ENCODE results near the gene EFCAB11.

Gene EFCAB11, protein sequence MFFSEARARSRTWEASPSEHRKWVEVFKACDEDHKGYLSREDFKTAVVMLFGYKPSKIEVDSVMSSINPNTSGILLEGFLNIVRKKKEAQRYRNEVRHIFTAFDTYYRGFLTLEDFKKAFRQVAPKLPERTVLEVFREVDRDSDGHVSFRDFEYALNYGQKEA

GRCh38 chr14:89954070-89955021 is at the start of gene EFCAB11:
Gene EFCAB11 (minus strand): TSS chr14:89954730. CDS start chr14:89954660, 70 bp downstream.
- TF ChIP-seq, protein P1, sequence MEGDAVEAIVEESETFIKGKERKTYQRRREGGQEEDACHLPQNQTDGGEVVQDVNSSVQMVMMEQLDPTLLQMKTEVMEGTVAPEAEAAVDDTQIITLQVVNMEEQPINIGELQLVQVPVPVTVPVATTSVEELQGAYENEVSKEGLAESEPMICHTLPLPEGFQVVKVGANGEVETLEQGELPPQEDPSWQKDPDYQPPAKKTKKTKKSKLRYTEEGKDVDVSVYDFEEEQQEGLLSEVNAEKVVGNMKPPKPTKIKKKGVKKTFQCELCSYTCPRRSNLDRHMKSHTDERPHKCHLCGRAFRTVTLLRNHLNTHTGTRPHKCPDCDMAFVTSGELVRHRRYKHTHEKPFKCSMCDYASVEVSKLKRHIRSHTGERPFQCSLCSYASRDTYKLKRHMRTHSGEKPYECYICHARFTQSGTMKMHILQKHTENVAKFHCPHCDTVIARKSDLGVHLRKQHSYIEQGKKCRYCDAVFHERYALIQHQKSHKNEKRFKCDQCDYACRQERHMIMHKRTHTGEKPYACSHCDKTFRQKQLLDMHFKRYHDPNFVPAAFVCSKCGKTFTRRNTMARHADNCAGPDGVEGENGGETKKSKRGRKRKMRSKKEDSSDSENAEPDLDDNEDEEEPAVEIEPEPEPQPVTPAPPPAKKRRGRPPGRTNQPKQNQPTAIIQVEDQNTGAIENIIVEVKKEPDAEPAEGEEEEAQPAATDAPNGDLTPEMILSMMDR (IDR thresholded peaks at IDR 0.05; ENCODE audit: low read depth, low read length) = no peak
- H3K4me3 ChIP-seq (ENCODE audit: low read depth, low read length) = peak within 1 kb of the TSS; percentile 83

DNA sequence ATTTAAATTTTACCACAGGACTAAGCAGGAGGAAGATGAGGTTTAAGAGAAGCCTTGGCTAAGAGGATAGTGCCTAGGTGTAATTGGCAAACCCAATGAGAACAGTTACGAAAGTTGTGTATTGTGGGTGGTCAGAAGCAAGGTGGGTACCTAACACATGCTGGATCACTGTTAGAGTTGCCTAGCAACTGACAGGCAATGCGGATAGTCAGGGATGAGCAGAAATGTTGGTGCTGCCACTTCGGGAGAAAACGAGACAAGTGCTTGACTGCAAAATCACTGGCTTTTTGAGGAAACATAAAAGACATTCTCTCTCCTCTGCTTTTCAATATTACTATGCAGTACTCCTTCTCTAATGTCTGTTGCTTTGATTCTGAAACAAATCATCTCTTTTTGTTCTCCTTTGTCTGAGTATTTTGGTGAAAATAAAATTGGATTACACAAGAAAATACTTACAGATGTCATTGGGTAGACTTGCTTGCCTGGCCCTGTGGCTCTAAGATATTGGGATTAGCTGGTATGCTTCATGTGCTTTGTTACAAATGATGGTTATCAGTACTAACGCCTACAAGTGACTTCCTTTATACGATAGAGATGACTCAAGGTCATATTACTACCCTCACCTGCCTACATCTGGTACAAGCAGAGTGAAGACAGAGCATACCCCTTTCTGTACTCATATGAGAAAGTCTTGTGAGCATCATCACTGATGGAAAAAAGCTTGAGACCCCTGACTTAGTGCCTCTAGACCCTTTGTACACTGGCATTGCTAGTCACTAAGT is 49.2 kb upstream of the EFCAB11 start:
- TF ChIP-seq, protein P1 (IDR thresholded peaks at IDR 0.05; ENCODE audit: low read depth, low read length) = no peak
- no peak overlapping the region for H3K4me3 ChIP-seq (ENCODE audit: low read depth, low read length)

GRCh38 chr14:90000935-90001334 is 46.4 kb upstream of the EFCAB11 start:
- H3K4me3 ChIP-seq (ENCODE audit: low read depth, low read length) = no peak overlapping the region
- TF ChIP-seq, protein P1 (IDR thresholded peaks at IDR 0.05; ENCODE audit: low read depth, low read length) = no peak

- no peak overlapping the region for H3K4me3 ChIP-seq (ENCODE audit: low read depth, low read length)
- TF ChIP-seq, protein P1 (IDR thresholded peaks at IDR 0.05; ENCODE audit: low read depth, low read length) = no peak
These were observed 42.4 kb upstream of the EFCAB11 start for GRCh38 chr14:89996963-89997362.

- H3K4me3 ChIP-seq (ENCODE audit: low read depth, low read length) = no peak overlapping the region
- TF ChIP-seq, protein P1 (IDR thresholded peaks at IDR 0.05; ENCODE audit: low read depth, low read length) = no peak
These were observed 37.7 kb upstream of the EFCAB11 start for GRCh38 chr14:89992273-89992672.

DNA sequence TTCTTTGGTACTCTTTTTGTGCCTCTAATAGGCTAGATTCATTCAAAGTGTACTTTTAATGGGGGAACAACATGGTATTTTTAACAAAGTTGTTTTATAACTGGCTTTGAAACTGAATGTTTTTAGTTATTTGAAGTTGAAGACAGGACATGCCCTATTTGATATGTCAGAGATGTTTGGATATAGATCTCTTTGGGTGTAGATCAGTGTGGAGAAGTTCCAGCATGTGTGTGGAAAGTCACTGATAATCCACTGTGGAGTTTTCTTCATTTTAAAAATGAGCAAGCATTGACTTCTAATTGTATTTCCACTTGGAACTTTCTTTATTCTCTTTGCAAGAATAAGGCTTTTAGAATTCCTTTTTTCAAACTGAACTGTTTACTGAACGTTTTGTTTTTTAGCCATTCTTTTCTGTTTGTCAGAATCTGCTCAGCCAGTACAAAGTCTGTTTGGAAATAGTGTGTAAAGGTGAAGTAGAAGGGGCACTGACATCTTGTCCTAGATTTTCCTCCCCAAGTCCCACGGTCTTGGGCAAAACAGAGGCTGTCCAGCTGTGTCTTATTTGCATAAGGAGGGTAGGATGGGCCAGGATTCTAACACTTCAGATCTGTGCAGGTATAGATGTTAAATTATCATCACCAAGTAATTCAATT is 36.2 kb upstream of the EFCAB11 start:
- H3K4me3 ChIP-seq (ENCODE audit: low read depth, low read length) = no peak overlapping the region
- TF ChIP-seq, protein P1 (IDR thresholded peaks at IDR 0.05; ENCODE audit: low read depth, low read length) = no peak

Data from WI38 (cell line).